NCI-H2171 treated with DMSO at 0.1 percent for 48 hours (cell line): Measurements from ENCODE around the gene NKD1.

Source experiments
- DNase-seq: peaks from one replicate; lab custom pipeline; 2025; lab: John Stamatoyannopoulos, UW

The NKD1 gene

GRCh38 chr16:50613964-50614474 is 65.8 kb downstream of the NKD1 start:
- no peak for DNase-seq

GRCh38 chr16:50614955-50615724 is 66.9 kb downstream of the NKD1 start:
- DNase-seq, result no peak

GRCh38 chr16:50615891-50616290 is 67.7 kb downstream of the NKD1 start:
- peak; percentile 50 for DNase-seq

- no peak for DNase-seq
Measured at GRCh38 chr16:50616386-50616785, 68.2 kb downstream of the NKD1 start.

DNA sequence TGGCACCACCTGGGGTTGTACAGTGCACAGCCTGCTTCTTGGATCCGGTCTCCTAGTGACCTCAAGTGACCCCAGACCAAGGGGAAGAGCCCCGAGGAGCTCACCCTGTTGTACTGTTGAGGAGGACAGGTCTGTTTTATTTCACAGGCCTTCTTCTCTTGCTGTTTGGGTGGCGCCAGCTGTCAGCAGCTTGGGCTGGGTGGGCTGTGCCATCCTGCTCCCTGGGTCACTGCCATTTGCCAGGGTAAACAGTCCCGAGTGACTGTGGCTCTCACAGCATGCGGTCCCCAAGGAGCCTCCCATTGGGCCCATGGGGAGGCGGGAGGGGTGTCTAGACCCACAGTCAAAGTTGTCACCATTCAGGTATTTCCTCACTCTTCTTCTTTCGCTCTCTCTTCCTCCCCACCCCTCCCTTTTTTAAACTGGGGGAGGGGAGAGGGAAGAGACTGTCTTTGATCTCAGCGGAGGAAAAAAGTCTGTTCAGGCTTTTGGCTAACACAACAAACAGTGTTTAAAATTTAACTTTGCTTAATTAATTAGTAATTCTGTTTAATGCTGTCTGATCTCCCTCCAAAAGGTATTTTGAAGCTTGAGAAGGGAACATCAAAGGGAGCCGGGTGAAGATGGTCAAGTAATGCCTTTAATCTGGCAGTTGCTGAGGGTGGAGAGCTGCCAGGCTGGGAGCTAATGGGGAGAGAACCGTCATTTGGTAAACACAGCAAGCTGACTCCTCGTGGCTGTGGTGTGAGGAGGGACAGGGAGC is 68.9 kb downstream of the NKD1 start:
- no peak for DNase-seq

GRCh38 chr16:50617646-50618184 is 69.5 kb downstream of the NKD1 start:
- DNase-seq, result no peak

GRCh38 chr16:50618238-50618918 is 70.2 kb downstream of the NKD1 start:
- DNase-seq, result no peak

DNA sequence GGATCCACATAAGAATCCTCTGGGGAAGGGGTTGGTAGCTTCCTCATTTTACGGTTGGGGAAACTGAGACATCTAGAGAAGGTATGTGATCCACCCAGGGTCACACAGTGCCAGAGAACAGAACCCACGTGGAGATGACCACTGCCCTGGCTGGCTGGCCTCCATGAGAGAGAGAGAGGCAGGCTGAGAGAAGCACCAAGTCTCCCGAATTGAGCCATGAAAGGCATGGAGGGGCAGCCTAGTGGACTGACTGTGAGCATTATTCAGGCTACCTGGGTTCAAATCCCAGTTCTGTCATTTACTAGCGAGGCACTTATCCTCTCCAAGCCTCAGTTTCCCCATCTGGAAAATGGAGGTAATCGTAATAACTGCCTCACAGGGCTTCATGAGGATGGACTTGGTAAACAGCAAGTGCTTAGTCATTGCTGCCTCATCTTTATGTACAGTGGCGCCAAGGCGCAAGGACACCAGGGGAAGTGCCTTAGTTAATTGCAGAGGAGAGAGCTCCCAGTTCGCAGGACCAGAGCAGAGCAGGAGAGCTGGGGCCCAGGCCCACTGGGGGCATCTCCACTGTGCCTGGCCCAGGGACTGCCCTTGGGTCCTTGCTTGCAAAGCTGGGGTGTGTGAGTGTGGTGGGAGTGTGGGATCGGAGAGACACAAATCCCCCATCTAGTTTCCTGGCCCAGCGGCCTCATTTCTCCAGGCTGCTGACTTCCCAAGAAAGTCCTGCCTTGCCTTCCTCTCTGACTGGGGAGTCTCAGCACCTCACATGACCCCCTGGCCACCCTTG is 71.7 kb downstream of the NKD1 start:
- no peak for DNase-seq

GRCh38 chr16:50620646-50621451 is 72.7 kb downstream of the NKD1 start:
- no peak for DNase-seq

DNA sequence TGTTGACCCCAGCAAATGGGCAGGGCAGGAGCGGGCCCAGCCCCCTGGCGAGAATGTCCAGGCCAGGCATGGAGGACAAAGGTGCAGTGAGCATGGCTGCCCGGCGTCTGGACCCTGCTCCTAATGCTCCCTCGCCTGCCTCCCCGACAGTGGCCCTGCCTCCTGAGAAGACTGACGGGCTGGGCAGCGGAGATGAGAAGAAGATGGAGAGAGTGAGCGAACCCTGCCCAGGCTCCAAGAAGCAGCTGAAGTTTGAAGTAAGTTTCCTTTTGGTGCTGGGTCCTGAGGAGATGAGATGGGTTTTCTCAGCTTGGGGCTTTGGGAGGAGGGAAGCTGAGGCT is 73.2 kb downstream of the NKD1 start:
- DNase-seq, result no peak

DNA sequence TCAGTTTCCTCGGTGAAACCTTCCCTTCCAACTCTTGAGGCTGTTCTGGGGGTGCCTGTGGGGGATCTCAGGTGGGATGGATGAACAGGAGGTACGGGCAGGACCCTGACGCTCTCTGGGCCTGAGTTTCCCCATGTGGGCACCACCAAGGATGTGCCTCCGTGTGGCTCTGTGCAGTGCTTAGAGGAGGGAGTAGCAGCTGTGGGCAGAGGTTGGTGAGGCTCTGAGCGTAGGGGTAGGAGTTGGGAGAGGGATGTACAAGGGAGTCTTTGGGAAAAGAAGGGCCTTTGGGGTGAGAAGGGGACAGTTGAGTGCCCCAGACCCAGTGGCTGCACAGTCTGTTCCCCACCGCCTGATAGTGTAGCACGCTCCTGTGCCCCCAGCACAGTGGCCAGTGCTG is 73.8 kb downstream of the NKD1 start:
- no peak for DNase-seq

DNA sequence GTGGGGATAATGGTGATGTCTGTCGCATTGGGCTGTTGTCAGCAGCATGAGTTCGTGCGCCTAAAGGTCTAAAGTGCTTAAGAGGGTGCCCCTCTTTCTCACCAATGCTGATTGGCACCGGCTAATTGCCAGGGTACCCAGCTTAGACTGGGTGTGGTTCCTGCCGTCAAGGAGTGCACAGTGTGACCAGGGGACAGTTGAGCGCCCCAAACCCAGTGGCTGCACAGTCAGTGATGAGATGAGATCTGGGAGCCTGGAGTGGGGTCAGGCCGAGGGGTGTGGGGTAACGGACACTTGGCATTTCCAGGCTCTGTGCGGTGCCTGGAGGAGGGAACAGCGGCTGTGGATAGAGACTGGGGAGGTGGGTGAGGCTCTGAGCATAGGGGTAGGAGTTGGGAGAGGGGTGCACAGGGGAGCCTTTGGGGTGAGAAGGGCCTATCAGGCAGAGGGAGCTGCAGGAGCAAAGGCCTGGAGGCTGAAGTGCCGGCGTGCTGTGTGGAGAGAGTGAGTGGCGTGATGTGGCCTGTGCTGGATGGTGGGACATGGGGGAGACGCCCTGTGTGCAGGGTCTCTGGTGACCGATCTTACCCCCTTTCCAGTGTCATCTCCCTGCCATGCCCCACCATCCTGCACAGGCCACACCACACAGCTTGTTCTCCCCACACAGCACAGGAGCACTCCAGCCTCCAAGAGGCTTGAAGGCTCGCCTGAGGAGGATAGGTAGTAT is 74.6 kb downstream of the NKD1 start:
- no peak for DNase-seq

DNA sequence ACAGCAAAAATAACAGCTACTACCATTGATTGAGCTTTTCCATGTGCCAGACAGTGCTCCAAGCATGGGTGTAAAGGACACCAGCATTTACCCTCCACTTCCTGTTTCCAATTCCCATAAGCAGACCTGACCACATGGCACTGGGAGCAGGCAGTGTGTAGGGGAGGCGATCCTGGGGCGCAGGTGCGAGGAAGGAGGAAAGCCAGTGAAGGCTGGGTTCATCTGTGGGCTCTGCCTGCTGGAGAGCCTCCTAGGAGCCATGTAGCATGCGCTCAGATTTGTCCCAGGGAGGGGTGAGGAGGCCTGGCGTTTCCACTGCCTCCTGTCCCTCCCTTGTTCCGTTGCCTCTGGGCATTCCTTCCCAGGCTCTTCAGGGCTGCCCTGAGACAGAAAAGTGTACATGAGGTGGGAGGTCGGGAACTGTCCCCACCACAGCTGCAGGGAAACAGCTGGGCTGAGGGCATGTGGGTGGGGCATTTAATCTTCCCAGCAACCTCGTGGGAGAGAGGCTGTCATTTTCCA is 76.3 kb downstream of the NKD1 start:
- no peak for DNase-seq

DNA sequence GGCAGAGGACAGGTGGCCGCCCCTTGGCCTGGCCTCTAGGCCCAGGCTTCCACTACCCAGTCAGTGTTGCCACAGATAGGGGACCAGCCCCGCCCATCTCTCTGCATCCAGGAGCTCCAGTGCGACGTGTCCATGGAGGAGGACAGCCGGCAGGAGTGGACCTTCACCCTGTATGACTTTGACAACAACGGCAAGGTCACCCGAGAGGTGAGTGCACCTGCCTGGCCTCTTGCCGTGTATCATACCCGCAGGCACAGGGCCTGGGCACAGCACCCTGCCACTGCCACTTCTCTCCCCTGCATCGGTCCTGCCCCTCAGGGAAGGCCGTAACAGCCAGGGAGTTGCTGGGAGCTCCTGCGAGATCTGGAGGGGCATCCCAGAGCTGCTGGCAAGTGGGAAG is 77.2 kb downstream of the NKD1 start:
- no peak for DNase-seq

- no peak for DNase-seq
Measured at GRCh38 chr16:50626868-50627267, 78.7 kb downstream of the NKD1 start.

DNA sequence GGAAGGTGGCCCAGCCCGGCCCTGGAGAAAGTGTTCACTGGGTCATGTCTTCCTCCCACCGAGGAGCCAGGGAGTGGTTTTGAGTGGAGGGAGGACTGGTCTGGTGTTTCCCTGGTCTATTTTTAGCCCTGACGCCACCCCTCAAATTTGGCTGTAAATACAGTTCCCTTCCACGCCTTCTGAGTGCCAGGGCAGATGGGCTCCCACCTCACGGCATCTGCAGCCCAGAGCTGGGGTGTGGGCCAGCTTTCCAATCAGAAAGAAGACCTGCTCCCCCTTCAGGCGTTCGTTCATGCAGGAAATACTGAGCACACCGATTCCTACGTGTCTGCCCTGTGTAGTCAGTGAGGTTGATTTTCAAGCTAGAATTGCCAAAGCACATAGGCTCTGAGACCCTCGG is 79.2 kb downstream of the NKD1 start:
- peak; percentile 92 for DNase-seq

DNA sequence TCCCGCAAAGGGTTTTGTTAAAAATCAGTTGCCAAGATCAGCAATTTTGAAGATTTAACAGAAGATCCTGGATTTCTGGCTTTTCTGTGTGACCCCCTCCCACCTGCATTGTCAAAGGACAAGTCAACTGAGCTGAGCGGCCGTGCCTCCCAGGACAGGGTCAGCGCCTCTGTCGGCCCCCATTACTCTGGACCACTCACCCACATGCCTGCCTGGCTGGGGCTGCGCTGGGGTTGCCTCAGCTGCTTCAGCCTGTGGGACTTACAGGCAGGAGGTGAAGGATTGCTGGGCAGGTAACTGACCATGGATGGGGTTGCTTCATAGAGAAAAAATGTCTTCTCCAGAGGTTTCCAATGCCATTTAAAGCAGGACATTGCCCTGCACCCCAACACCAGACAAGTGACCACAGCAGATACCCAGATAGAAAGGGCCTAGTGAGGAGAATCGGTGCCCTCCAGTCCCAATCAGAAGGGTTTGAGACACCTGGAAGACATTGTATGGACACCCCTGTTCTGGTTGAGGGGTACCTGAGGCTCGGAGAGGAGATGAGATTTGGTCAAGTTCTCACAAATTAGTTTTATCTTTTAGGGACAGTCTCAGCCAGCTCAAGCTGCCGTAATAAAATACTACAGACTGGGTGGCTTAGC is 80.1 kb downstream of the NKD1 start:
- DNase-seq, result no peak

GRCh38 chr16:50629334-50629733 is 81.1 kb downstream of the NKD1 start:
- DNase-seq, result no peak

- no peak for DNase-seq
Measured at GRCh38 chr16:50630394-50631020, 82.3 kb downstream of the NKD1 start.
